Stimulated activated naive CD4-positive, alpha-beta T cell (primary cell): Measurements from ENCODE around the gene STAT1.
A peak's percentile ranks its signal among the peaks of the same experiment; 100 is the strongest.

Source experiments
- DNase-seq, 6 experiments: peaks; one replicate each; lab custom pipeline; 2025; lab: John Stamatoyannopoulos, UW

The STAT1 gene

DNA sequence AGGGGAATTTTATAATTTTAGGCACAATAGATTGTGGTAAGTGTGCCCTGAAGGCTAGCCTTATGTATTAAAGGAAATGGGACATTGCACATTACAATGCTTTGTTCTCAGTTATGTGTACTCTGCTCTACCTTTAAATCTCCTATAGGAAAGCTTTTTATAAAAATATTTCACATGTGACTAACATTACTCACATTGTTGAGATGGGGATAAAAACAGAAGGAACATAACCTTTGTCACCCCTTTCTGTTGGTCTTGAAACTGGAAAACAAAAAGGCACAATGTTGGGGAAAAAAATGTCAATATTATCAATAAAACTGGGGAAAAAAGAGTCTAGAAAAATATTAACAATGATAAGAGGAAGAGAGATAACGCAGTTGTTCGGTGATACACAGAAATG lies 17.3 kb upstream of the STAT1 start:
- DNase-seq, result no peak

DNA sequence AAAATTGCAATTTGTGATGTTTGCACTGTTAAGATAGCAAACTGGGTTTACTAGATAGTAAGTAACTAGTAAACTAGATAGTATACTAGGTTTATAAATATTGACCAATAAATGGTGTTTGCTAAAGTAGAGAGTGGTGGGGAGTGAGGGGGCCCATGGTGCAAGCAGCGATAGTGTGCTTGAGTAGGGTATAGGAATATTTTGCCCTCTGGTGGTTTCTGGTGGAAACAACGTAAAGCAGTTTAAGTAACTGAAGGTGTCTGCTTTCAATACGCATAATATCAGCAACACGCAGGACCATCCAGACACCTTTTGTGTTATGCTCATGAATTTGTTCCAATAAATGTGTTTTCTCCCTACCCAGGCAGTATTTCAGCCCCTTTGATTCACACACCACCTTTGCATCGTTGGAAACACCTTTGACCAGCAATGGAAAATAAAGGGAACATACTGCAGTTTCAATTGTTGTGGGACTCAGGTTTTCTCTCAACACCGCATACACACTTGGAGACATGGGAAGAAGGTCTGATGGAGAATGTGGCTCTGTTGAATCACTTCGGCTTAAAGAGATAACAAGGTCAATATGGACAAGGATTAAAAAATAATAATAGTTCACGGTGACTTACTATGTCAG lies 16.7 kb upstream of the STAT1 start:
- peak in 5 of 6 experiments; percentile 10 to 61 (median 36) for DNase-seq

DNA sequence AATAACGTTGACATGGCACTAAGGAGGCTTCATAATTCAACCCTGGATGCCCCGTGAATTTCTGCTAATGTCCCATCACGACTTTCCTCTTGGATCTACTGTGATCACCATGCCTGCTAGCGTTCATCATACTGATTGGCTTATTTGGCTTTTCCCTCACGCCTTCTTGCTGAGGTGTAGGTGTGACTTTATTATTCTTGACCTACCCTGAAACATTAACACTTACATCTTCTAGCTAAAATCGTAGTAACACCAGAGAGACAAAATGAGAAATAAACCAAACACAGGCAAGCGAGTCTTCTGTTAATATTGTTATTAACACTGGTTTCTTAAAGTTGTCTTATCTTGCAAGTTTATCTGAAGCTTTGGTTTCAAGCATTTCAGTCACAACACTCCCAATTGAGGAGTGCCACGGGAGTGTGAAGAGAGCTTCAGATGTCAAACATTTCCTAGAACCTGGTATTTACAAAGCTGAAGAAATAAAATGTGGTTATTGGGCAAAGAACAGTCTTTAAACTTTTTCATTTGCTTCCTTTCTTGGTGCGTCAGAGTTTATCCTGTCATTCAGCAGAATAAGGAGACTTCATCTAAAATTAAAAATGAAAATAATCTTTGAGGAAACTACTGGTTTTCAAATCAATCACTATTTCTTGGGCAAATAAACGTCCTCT lies 15.4 kb upstream of the STAT1 start:
- DNase-seq, result peak in 3 of 6 experiments; percentile 16 to 20 (median 20)

DNA sequence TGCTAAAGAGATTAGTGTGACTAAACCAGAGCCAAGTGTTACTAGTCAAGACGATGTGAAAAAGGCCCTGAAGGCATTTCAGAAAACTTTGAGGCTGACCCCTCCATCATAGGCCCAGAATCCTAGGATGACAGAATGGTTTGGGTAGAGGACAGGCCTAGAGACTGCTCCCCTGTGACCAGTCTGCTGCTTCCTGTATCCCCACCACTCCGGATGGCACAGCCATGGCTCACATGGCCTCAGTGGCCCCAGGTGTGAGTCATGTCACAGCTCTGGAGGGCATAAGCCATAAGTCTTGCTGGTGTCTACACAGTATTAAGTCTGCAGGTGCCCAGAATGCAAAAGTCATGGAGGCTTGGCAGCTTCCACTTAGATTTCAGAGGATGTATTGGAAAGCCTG lies 12.4 kb upstream of the STAT1 start:
- DNase-seq, result no peak

DNA sequence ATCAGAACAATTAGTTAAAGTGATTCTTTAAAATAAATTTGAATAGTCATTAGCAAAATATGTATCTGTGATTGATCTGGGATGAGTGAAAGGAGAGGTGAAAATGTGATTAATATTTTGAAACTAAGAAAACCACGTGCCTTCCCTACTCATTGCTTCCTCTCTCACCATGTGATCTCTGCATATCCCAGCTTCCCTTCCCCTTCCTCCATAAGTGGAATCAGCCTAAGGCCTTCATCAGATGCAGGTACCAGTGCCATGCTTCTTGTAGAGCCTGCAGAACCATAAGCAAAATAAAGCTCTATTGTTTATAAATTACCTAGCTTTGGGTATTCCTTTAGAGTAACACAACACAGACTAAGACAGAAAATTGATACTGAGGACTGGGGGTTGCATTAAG lies 11.2 kb upstream of the STAT1 start:
- DNase-seq, result no peak

DNA sequence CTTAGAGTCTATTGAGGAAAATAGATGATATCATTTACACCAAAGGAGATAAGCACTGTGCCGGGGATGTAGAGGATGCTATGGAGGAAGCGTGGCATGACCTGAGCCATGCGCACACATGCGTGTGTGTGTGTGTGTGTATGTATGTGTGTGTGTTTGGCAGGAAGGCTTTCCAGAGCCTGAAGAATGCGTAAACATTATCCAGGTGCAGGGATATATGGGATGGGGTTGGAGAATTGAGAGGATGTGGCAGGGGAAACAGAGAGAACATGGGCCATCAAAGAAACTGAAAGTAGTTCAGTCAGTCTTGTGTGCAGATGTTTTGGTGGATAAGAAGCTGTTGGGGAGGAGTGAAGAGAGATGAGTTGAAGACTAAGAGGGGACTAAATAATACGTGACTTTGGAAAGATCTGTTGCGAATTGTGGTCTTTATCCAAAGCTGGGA lies 9.3 kb upstream of the STAT1 start:
- peak in 3 of 6 experiments; percentile 28 to 39 (median 31) for DNase-seq

DNA sequence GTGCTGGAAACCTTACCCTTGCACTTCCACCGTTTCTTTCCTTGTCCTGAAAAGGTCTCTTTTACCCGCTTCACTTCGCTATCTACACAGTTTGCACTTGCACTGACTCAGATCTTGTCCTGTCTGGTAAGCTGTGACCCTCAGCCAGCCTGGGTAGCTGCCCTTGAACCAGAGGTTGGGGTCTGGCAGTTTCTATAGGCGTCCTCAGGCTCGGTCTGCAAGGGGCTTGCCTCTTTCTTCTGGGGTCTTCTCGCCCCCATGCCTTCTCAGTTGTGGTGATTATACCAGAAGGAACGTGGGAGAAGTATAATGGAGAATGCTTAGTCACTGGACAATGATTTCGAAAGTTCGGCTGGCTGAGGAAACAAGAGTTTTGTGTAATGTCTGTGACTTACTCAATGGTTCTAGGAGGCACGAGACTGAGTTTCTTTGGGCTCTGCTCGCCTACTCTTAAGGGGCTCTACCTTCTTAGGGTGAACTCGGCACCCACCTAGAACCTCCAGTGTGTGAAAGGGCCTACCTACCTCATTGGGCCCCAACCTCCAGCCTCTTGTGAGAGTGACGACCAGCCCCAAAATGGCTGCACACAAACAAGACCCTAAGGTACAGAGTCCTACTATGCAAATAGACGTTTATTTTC lies 6.9 kb upstream of the STAT1 start:
- peak in 2 of 6 experiments; percentile 56 to 60 for DNase-seq

DNA sequence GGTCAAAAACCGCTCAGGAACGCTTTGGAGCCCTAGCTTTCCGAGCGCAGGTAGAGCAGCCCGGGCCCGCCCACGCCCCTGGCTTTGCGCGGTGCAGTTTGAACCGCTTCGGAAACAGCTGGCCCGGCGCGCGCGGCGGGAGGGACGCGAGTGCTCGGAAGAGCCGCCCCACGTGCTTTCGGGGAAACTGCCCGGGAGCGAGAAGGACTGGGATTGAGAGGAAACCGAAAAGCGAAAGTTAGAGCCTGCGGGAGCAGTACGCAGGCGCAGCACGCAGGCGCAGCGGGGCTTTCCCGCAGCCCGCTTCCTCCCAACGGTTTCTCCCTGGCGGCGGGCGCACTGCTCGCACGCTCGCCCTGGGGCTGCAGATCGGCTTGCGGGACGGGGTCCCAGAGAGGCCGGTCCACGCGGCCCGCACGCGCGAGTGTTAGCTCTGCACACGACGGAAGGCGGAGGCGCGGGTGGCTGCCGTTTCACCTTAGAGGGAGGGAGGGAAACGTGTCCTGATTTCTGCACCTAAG lies 6.3 kb upstream of the STAT1 start:
- DNase-seq, result peak; percentile 88 to 95 (median 92)

DNA sequence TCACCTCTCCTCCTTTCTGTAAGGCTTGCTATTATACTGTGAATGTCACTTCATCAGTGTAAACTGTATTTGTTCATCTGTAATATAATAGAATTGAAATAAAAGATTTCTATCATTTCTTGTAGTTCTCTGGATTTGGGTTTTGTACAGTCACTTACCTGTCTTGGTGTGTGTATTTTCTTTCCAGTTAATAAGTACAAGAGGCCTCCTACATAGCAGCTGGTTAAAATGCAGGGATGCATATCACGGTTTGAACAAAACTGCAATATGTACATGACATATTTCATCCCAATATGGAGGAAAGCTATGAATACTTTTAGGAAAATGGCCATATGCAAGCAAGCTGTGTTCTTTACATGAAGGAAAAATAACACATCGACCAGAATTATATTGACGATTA lies 5.4 kb upstream of the STAT1 start:
- no peak for DNase-seq

DNA sequence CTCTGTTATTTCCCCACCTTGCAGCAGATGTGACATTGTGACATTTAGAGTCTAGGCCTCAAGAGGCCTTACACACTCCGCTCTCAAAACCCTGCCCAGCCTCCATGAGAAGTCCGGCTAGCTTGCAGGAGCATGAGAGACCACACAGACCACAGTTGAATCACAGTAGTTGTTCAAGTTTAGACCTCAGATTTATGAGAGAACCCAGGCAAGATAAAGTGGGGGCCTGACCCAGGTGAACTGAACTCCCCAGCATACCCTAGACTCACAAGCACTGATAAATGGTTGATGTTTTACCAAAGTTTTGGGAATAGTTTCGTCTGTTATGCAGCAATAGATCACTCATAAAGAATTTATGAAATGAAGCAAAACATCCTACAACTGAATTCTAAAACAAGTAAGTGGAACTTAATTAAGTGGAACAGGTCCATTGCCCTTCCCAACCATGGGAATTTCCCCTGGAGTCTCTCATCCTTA lies 4.7 kb upstream of the STAT1 start:
- no peak for DNase-seq

DNA sequence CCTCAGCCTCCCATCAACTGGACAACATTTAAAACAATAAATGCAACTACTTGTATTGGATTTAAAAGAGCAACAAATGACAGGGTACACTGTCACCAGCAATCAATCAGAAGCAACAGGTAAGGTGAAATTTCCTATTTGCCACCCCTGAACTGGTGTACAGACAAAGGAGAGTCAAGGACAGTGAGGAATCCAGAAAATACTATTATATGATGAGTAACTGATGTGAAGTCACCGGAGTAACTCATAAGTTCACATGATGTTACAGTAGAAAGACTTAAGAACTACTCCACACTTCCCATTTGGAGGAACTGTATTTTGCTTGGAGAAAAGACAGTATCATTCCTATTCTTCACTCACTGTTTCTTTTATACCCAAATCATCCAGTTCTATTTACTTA lies 4.1 kb upstream of the STAT1 start:
- no peak for DNase-seq

DNA sequence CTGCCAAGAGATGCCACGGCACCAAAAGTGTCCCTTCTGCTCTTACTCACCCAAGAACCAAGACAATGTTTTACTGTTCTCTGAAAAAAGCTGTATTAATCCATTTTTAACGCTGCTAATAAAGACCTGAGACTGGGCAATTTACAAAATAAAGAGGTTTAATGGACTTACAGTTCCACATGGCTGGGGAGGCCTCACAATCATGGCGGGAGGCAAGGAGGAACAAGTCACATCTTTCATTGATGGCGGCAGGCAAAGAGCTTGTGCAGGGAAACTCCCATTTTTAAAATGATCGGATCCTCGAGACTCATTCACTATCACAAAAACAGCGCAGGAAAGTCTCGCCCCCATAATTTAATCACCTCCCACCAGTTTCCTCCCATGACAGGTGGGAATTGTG lies 1.9 kb upstream of the STAT1 start:
- no peak for DNase-seq

DNA sequence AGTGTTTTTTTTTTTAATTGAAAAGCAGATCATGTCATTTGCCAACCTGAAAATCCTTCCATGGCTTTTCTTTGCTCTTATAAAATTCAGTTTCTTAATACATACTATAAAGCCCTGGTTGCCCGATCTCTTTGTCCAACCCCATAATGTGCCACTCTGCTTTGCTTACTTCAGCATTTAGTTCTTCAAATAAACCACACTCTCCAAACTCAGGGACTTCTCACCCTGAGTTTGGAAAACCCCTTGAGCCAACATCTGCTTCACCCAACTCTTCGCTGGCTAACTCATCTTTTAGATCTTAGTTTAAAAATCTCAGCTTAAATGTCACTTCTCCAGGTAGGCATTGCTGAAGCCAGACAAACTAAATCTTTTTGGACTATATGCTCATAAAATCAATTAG lies 1.3 kb upstream of the STAT1 start:
- DNase-seq, result no peak

DNA sequence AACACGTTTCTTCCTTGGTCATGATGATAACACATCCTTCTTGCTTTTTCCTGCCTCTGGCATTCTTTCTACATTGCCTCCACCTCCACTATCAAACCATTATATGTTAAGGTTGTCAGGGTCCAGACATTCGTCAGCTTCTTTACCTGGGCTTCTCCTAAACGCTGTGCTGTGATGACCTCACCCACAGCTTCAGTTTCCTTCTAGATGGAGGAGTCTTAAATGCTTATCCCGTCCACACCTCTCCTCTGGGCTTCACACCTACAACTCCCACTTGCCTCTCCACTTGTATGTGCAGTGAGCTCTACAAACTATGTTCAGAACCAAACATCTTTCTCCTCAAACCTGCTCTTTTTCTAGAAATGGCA lies 666 bp upstream of the STAT1 start:
- no peak for DNase-seq

DNA sequence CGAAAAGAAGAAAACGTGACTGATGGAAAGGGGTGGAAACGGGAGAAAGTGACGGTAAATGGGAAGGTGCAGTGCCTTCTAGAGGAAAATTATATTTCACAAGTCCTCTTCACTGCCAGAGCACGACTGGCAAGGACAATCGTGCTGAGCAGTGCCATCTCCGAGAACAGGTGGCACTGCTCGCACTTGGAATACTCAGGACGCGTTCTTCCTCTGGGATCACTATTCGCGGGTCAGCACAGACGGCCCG lies 364 bp downstream of the STAT1 start:
- no peak for DNase-seq

DNA sequence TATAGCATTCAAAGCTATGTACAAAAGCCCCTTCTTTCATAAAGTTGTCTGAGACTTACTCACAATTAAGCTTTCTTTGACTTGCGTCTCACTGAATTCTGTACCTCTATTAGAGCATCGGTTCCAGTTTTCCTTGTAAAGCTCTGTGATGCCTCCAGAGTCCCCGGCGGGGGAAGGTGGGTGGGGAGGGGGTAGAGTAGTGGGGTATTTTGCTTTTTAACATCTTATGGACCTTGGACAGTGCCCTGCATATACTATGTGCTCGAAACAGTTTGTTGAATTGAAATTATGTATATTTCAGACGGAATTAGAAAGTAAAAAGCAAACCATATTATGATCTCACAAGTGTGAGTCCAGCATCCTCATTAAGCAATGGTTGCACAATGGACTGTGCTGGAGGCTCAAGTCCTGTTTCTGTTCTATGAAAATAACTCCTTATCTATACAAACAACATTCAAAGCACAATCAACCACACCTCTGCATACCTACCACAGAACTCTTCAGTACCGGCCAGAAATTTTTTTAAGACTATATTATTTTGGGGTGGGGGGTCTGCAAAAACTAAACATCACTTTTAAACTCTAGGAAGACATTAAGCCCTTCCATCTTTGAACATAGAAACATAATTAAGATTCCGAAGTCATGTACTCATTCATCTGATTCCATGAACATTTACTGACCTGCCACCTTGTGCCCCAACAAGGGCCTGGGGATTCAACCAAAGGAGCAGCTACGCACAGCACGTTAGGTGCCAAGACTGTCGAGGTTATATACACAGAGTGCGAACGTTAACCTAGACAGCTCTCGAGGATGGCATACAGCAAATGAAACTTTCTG lies 908 bp downstream of the STAT1 start:
- DNase-seq, result peak in 1 of 6 experiments; percentile 25

DNA sequence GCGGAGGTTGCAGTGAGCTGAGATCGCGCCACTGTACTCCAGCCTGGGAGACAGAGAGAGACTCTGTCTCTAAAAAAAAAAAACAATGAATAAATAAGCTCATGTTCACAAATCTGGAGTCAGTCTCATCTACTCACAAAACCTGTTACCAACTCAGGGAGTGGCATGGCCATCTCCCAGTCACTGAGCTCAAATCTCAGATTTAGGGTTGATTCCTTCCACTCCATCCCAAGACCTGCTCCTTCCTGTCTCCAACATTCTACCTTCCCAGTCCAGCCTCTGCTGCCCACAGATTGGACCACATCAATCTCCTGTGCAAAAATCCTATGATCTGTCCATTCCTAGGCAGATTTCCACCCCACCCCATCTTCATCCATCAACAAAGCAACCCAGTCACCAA lies 1.6 kb downstream of the STAT1 start:
- DNase-seq, result no peak

DNA sequence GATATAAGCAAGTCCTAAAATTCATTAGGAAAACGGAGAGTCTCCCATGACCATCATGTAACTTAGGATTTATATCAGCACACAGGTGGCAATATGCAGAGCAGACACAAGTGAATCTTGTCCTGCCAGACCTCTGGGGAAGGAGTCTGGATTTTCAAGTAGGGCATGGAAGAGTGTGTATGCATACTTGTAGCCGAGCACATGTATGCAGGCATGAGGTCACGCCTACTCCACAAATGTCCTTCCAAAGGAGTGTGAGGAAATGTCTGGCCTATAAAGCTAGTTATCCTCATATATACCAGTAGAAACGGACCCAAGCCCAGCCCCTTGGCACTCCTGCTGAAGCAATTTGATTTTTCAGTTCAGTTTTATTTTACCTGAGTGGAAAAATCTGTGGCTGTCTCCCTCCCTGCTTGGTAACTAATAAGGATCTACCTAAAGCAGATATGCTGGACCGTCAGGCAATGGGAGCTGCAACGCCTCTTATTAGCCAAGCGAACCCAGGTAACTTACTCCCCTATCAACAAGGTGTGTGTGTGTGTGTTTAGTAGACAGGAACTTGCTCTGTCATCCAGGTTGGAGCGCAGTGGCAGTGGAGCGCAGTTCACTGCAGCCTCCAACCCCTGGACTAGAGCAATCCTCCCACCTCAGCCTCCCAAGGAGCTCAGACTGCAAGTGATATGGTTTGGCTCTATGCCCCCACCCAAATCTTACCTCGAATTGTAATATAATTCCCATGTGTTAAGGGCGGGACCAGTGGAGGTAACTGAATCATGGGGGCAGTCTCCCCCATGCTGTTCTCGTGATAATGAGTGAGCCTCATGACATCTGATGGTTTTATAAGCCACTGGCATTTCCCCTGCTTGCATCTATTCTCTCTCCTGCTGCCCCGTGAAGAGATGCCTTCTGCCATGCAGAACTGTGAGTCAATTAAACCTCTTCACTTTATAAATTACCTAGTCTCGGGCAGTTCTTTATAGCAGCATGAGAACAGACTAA lies 2.8 kb downstream of the STAT1 start:
- DNase-seq, result peak in 1 of 6 experiments; percentile 11

DNA sequence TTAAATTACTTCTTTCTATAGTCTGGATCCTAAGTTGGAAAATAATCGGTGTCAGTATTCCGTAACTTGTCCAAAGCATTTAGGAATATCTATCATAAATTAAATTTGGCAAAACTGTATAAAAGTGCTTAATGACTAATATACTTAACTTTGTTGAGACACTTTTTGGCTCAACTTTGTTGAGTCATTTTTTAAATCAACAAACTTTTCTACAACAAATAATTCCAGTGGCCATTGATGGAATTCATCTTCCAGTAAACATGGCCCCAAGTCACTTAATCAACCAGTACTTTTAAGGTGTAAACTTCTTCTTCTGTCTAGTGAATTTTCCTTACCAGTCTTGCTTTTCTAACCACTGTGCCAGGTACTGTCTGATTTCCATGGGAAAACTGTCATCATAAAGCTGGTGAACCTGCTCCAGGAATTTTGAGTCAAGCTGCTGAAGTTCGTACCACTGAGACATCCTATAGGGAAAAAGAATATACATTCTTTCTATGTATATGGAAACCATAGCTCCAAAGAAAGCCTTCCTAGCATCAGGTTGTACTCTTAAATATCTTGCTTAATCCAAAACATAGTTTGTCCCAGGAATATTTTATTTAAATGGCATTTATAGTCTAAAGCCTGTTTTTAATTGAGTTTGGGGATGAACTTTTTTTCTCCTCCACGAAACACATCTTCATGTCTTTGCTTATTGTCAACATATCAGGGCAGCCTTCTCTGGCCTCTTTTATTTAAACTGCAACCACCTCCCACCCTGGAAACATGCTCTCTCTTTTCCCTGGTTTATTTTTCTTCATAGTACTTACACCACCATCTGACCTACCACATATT lies 4.2 kb downstream of the STAT1 start:
- DNase-seq, result no peak

DNA sequence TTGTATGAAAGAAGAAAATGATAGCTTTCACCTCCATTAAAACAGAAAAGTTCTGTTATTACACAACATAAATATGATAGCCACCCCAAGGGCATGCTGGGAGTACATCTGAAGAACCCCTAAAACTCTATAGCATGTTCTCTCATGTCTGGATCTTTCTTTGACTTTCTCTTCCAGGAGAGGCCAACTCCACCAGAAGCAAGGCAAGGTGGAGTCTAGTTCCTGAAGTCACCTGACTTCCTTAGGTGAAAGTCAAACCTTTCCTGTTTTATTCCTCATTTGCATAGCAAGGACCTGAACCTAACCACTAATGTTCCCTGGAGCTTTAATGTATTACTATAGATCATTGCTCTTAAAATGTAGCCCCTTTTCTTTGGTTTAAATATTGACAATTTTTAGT lies 5.7 kb downstream of the STAT1 start:
- no peak for DNase-seq
